Prostate gland (tissue), 2 donors: Measurements from ENCODE around the gene MMD2.

Experiments used
- POLR2A ChIP-seq: fragments of 450-650 bp; IDR thresholded peaks from one replicate; pipeline ENCODE4 v1.6.1; 2016; ENCODE audit warnings: antibody characterized with exemption, mild to moderate bottlenecking
- POLR2AphosphoS5 ChIP-seq: sonication (generic); formaldehyde crosslinking; IDR thresholded peaks from one replicate; pipeline ENCODE4 v1.6.1; 2017; ENCODE audit warnings: antibody characterized with exemption
- TF ChIP-seq, protein P1 (sequence below), 4 experiments: fragments of 200-600 bp in 2 of 4; fragments of 450-650 bp in 2 of 4; sonication (generic) in 2 of 4; IDR thresholded peaks; 1 replicate in 3 of 4; 2 replicates in 1 of 4; pipeline ENCODE4 v1.5.1; 2016 to 2019; ENCODE audit warnings: antibody characterized with exemption in 4 of 4, mild to moderate bottlenecking in 2 of 4, moderate library complexity in 2 of 4

DNA sequence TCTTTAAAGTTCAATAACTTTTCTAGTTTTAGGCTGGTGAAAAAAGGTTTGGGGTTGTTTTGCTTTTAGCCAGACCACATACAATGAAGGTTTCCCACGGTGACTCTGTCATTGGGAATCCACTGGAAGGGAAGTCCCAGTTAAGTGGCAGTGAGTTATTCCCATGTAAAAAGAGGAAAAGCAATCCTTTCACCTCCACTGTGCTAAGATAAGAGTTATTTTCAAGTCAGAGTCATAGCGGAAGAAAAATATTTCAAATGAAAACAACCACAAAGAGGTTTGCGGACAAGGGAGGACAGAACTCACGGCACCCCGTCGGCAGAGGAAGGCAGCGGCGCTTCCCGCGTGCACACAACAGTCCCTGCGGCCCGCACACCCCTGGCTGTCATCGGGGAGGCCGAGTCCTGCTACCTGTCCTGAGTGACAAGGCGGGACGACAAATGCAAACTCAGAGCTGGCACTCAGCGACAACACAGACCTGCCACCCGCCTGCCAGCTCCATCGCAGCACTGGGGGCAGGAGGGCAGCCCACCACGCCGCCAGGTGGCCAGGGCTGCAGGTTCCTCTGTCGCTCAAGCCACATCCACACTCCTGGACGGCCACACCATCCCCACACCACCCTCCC, 87.8 kb downstream of the MMD2 start:
- TF ChIP-seq, protein P1, sequence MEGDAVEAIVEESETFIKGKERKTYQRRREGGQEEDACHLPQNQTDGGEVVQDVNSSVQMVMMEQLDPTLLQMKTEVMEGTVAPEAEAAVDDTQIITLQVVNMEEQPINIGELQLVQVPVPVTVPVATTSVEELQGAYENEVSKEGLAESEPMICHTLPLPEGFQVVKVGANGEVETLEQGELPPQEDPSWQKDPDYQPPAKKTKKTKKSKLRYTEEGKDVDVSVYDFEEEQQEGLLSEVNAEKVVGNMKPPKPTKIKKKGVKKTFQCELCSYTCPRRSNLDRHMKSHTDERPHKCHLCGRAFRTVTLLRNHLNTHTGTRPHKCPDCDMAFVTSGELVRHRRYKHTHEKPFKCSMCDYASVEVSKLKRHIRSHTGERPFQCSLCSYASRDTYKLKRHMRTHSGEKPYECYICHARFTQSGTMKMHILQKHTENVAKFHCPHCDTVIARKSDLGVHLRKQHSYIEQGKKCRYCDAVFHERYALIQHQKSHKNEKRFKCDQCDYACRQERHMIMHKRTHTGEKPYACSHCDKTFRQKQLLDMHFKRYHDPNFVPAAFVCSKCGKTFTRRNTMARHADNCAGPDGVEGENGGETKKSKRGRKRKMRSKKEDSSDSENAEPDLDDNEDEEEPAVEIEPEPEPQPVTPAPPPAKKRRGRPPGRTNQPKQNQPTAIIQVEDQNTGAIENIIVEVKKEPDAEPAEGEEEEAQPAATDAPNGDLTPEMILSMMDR (IDR thresholded peaks at IDR 0.05): no peak
- TF ChIP-seq POLR2AphosphoS5 (no peak), POLR2A (no peak)
